ENCODE data around the gene ADGRL3.

GRCh38 chr4:61994036-61994435, 793.9 kb downstream of the ADGRL3 start:
- TF ChIP-seq CTCF (IDR thresholded peaks at IDR 0.05; ENCODE audit: borderline replicate concordance, extremely low read depth, low read length, poor library complexity, severe bottlenecking) = no peak
- TF ChIP-seq EZH2 (IDR thresholded peaks at IDR 0.05; ENCODE audit: borderline replicate concordance, low read depth, low read length, severe bottlenecking) = no peak
